ENCODE measurements around the gene FAM89A.

GRCh38 chr1:230982696-230983095, 57.4 kb downstream of the FAM89A start:
- no peak for TF ChIP-seq CTCF (conservative IDR thresholded peaks at IDR 0.05)
- no peak for TF ChIP-seq EZH2 (IDR thresholded peaks at IDR 0.05; ENCODE audit: low read depth)
